GM18870 (cell line): ENCODE data around the gene BEND7.
"Not testable (repeated sequence)": the region's sequence is repeated elsewhere in the genome, so short reads cannot be mapped to it uniquely, and the experiment has no call there.

Experiments
- ATAC-seq: cut with Tn5 transposase; IDR thresholded peaks from one replicate; pipeline ENCODE4 v1.9.1; 2021; ENCODE audit warnings: moderate library complexity; ENCODE audit not compliant: unreplicated experiment

The BEND7 gene

DNA sequence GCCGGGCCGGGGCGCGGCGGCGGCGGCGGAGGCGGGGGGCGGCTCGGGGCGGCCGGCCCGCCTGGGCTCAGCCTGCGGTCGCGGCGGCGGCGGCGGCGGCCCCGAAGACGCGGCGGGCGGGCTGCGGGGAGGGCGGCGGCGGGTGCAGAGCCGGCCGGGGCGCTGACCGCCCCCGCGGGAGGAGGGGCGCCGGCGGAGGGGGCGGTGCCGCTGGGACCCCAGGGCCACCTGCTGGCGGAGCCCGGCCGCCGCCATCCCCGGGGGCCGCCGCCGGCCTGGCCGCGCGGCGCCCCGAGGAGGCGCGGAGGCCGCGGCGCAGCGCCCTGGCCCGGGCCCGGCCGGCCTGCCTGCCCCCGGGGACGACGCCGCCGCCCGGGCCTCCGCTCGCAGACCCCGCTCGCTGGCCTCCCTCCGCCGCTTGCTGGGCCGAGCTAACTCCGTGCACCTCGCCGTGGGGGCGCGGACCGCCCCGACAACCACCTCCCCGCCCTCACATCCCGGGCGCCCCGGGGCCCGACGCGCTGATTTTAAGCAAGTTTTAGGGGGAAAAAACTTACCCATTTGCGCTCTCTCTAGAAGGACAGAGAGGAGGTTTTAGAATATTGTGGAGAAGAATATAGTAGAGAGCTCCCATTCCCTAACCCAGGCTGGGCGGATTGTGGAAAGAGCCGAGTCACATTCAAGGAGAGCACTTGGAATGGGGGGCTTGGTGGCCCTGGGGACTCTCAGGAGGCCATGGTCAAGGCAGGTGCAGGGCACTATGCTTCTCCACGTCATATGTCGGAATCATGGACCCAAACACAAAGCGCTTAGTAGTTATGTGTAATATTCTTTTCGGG, at the start of gene BEND7:
TSS of gene BEND7 (minus strand) at position 140 of the 839 bp plus-strand sequence. CDS start 481 bp downstream, outside the sequence.
- no peak for ATAC-seq

DNA sequence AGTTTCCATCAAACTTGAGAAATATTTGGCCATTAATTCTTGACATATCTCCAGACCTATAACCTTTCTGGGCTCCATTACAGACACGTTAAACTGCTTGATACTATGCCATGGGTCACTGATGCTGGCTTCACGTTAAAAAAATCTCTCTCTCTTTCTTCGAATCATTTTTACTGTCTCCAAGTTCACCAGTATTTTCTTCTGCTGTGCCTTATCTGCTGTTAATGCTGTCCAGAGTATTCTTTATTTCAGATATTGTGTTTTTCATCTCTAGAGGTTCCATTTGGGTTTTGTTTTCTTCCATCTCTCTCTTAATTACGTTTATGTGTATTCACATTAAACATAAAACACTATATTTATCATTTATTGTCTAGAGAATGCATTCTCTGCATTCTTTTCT, 45.1 kb upstream of the BEND7 start:
- ATAC-seq: no peak

GRCh38 chr10:13571541-13571940, 42.7 kb upstream of the BEND7 start:
- ATAC-seq: no peak

DNA sequence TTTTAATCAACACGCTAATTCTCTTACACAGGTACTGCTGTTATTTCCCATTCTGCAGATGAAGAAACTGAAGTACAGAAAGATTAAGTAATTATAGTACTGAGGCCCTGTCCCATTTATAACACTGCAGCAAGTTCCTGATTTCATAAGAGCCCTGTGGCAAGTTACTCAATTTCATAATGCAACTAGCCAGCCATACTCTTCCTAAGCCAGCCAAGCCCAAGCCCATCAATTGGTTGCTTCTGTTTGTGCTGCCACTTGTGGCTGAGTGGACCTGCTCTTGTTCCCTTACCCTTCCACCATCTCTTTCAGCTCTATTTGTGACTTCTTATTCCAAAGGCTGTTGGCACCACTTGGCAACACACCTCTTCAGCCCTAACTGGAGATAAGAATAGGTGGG, 38.2 kb upstream of the BEND7 start:
- no peak for ATAC-seq

- ATAC-seq: no peak
These were observed 35.8 kb upstream of the BEND7 start for GRCh38 chr10:13564576-13564975.

DNA sequence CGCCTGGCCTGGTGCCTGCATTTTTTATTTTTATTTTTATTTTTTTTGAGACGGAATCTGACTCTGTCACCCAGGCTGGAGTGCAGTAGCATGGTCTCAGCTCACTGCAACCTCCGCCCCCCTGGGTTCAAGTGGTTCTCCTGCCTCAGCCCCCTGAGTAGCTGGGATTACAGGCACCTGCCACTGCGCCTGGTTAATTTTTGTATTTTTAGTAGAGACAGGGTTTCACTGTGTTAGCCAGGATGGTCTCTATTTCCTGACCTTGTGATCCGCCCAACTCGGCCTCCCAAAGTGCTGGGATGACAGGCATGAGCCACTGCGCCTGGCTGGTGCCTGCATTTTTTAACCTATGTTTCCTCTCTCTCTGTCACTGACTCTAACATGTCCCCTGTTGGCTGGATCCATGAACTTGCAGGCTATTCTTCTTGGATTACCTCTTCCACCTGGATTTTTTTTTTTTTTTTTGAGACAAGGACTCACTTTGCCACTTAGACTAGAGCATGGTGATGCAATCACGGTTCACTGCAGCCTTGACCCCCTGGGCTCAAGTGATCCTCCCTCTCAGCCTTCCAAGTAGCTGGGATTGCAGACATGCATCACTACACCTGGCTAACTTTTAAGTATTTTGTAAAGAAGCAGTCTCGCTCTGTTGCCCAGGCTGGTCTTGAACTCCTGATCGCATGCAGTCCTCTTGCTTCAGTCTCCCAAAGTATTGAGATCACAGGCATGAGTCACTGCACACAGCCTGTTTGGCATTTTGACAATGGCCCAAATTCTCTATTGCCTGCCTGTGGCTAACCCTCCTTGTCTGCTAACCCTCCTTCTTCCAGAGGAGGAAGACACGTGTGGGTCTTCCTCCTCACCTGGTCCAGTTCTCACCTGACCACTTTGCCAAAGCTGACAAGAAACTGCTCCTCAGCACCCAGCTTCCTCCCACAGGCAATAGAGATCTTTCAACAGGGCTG, 34.9 kb upstream of the BEND7 start:
- no peak for ATAC-seq

DNA sequence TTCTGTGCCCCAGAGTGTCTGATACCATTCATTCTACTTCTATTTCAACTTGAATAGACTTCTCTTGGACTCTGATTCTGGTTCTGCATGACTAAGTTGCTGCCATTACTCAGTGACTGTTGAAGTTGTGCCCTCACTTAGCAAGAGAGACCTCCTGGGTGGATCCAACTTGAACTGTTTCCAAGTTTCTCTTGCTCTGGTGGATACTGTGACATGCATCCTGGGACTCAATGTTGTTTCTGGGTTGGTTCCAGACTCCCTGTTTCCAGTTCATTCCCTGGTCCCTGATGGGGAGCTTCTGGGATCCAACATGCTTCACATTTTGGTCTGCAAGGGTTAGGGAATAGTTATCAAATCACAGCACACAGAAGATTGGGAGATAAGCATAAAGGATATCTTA, 31.8 kb upstream of the BEND7 start:
- no peak for ATAC-seq

- ATAC-seq: no peak
These were observed 30.4 kb upstream of the BEND7 start for GRCh38 chr10:13559124-13559700.

DNA sequence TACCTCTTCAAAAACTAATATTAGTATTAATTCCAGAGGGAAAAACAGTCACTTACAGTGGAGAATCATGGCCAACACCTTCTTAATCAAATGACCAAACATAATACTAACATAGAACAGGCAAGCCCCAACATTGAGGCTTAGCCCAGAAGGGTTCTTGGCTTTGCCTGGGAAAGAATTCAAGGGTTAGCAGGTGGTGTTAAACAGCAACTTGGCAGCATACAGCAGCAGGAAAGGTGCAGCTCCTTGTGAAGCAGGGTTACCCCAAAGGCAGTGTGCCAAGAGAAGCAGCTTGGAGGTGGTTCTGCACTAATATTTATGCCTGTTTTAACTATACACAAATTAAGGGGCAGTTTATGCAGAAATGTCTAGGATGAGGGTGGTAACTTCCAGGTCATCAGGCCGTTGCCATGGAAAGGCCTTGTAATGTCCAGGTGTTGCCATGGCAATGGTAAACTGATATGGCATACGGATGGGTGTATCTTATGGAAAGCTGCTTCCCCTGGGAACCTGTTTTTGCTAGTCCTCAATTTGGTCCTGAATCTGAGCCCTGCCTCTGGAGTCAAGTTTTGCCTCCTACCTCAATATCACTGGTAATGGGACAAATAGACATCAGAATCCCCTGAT, 27.2 kb upstream of the BEND7 start:
- no peak for ATAC-seq

- ATAC-seq: no peak
These were observed 22.0 kb upstream of the BEND7 start for GRCh38 chr10:13550802-13551201.

DNA sequence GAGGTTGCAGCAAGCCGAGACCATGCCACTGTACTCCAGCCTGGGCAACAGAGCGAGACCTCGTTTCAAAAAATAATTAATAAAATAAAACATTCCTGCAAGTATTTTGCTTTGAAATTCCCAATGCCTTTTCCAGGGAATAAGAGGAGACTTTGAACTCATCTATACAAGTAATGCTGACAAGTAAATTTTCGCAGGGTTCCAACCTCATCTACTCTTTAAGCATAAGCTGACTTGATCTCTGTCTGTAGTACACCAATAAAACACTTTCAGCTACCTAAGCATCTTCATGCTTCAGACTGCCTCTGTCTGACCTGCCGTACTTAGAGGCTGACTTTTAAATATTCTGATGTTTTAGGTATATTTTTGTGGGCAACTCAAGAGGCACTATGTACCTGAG, 13.7 kb upstream of the BEND7 start:
- no peak for ATAC-seq

- not testable (repeated sequence) for ATAC-seq
These were observed 9.2 kb upstream of the BEND7 start for GRCh38 chr10:13537985-13538384.

DNA sequence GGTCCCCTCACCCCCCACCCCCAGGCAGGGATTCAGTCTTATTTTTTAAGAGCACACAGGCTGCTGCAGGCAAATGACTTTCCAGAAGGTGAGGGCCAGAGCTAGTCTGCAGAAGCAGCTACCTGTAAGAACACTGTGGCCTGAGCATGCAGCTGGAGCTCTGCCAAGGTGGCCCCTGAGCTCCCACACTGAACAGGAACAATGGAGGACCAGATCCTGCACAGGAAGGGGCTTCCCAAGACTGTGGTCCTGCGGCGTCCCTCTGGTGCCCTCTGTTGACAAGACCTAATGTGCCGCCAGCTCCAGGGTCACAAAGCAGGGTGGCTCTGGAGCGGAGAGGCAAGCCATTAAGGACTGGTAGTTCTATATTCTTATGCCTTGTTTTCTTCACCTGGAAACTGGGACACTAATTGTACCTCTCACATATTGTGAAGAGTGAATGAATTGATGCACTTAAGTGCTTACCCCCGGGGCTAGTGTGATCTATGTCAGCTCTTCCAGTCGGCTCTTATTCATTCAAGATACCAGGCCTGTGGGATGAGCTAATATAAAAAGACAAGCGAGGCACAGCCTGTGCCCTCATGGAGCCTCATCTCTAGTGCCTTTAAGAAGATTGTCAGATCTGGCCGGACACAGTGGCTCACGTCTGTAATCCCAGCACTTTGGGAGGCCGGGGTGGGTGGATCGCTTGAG, 8.0 kb upstream of the BEND7 start:
- ATAC-seq: no peak

GRCh38 chr10:13535346-13535745, 6.5 kb upstream of the BEND7 start:
- no peak for ATAC-seq

GRCh38 chr10:13529714-13529973, 830 bp upstream of the BEND7 start:
- no peak for ATAC-seq

DNA sequence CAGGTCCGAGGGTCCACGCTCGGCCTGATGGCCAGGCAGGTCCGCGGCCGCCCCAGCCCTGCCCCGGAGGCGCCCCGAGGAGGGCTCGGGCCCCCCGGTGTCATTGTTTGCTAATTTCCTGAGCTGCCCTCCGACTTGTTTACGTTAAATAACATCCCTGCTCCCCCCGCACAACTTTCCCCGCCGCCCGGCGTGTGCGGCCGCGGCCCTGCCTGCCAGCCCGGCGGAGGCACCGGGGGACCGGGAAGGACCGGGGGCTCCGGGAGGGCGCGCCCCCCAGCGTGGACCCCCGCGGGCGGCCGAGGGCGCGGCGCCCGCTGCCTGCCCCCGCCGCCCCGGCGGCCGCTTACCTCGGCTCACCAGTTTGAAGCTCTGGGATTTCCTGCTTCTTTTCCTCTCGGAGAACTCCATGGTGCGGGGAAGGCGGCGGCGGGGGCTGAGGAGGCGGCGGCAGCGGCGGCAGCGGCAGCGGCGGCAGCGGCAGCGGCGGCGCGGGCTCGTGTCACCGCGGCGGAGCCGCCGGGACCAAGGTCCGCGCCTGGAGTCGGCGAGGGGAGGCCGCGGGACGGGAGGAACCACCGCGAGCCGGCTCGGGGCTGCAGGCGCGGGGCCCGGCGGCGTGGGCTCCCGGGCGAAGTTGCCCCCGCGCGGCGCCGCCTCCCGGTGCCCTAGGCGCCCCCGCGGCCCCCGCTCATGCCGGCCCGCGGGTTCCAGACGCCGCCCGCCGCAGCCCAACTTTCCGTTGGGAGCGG, 515 bp downstream of the BEND7 start:
- no peak for ATAC-seq

GRCh38 chr10:13527864-13528122, 1.0 kb downstream of the BEND7 start:
- no peak for ATAC-seq

DNA sequence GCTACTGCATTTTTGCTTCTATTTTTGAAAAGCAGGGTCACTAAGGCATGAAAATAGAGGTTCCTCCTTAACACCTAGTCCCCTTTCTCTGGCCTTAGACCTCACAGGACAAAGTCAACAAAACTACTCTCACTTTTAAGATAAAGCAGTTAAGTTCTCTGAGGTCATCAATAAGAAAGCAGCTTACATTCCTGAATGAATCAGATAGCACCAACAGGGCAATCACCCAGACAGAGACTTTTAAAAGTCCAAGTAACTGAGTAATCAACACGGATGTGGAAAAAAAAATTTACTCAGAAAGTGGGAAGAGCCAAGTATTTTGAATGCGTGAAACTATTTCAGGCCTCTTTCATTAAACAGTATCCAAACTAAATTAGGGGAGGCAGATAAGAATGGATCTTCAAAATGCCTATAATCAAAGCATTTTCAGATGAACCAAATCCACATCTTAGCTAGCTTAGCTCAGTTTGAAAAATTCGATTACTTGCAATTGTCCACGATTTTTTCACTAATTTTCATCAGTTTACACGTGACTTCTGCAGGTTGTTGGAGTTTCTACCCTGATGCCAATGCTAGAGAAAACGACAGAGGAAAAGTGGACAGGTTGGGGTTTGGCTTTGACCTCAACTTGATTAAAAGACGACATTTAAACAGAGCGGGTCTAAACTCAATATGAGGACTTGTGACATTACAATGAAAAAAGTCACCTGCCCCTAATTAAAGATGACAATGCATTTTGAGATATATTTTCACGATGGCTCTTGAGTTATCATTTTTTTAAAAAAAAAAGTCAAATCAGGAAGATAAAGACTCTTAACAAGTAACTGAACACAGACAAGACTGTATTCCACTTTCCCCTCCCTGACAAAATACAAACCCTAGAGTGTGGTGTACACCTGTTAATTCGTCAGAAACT, 1.6 kb downstream of the BEND7 start:
- ATAC-seq: no peak

GRCh38 chr10:13525663-13526062, 3.2 kb downstream of the BEND7 start:
- ATAC-seq: no peak
